H1 (cell line): Measurements from ENCODE around the gene RADX. TPM values are rescaled to one million over a fixed set of nuclear protein-coding genes. Genes with fewer than 3 reads are reported as not detected.

Experiments used
- CTCF ChIA-PET: fragments of 300-600 bp; sonication (Branson Sonifier 250); formaldehyde crosslinking; loops from one replicate; lab custom pipeline; 2021; ENCODE audit not compliant: partially characterized antibody; lab: Charles Lee
- POLR2A ChIA-PET: fragments of 300-600 bp; sonication (Branson Sonifier 250); formaldehyde crosslinking; loops from one replicate; lab custom pipeline; 2021; ENCODE audit warnings: inconsistent platforms; ENCODE audit not compliant: partially characterized antibody; lab: Charles Lee
- DNase-seq, 2 experiments: peaks; one replicate each; pipeline versions ENCODE4 v3.0.0 to v3.0.0-alpha.2; 2010 to 2022; ENCODE audit warnings: low spot score in 2 of 2, low read depth in 1 of 2, mixed read lengths in 1 of 2
- FAIRE-seq: peaks from 2 replicates; lab custom pipeline; 2011; peaks lifted over from hg19 to GRCh38; lab: Jason Lieb, UNC
- H2AFZ ChIP-seq: 2 replicates; pipeline ENCODE4 v1.8.1; 2012; ENCODE audit warnings: low read length, inconsistent platforms
- H2AK5ac ChIP-seq: 2 replicates; pipeline ENCODE4 v1.6.1; 2013; ENCODE audit warnings: low read depth, low read length
- H2BK120ac ChIP-seq: replicated peaks from 2 replicates; pipeline ENCODE3; 2013; ENCODE audit warnings: low read depth, low read length, inconsistent platforms
- H2BK12ac ChIP-seq: 2 replicates; pipeline ENCODE4 v1.6.1; 2013; ENCODE audit warnings: low read depth, low read length
- H2BK15ac ChIP-seq: 2 replicates; pipeline ENCODE4 v1.6.1; 2013; ENCODE audit warnings: low read length
- H2BK20ac ChIP-seq: 2 replicates; pipeline ENCODE4 v1.6.1; 2013; ENCODE audit warnings: low read length
- H2BK5ac ChIP-seq: 2 replicates; pipeline ENCODE4 v1.6.1; 2013; ENCODE audit warnings: low read depth, low read length
- H3K14ac ChIP-seq: 2 replicates; pipeline ENCODE4 v1.6.1; 2013; ENCODE audit warnings: inconsistent platforms; ENCODE audit not compliant: insufficient read length
- H3K18ac ChIP-seq: 2 replicates; pipeline ENCODE4 v1.6.1; 2013; ENCODE audit warnings: low read length; ENCODE audit errors: extremely low read depth
- H3K23ac ChIP-seq: 2 replicates; pipeline ENCODE4 v1.6.1; 2013; ENCODE audit warnings: inconsistent platforms; ENCODE audit not compliant: insufficient read length
- H3K23me2 ChIP-seq: 2 replicates; pipeline ENCODE4 v1.6.1; 2013; ENCODE audit warnings: low read depth, low read length
- H3K27ac ChIP-seq: 2 replicates; pipeline ENCODE4 v1.6.1; 2011; ENCODE audit warnings: low read depth, low read length, inconsistent platforms
- H3K27me3 ChIP-seq, 4 experiments: replicated peaks in 1 of 4; 1 replicate in 1 of 4; 2 replicates in 3 of 4; pipeline versions ENCODE4 v1.6.1 to v1.8.1; 2011 to 2013; ENCODE audit warnings: low read length in 3 of 4, mild to moderate bottlenecking in 3 of 4, inconsistent platforms in 2 of 4, mixed read lengths in 2 of 4, moderate library complexity in 1 of 4; ENCODE audit not compliant: control insufficient read depth in 3 of 4, insufficient read depth in 3 of 4; ENCODE audit errors: extremely low read depth in 1 of 4
- H3K36me3 ChIP-seq, 4 experiments: 2 replicates each; pipeline versions ENCODE4 v1.6.1 to v1.8.1; 2011 to 2013; ENCODE audit warnings: mild to moderate bottlenecking in 4 of 4, low read length in 3 of 4, moderate library complexity in 2 of 4, control low read depth in 1 of 4, inconsistent platforms in 1 of 4; ENCODE audit not compliant: insufficient read depth in 4 of 4, control insufficient read depth in 2 of 4
- H3K4ac ChIP-seq: replicated peaks from 2 replicates; pipeline ENCODE3; 2013; ENCODE audit warnings: low read length, low read depth, mixed read lengths, inconsistent platforms; ENCODE audit not compliant: insufficient read length
- H3K4me1 ChIP-seq, 4 experiments: replicated peaks in 1 of 4; 1 replicate in 1 of 4; 2 replicates in 3 of 4; pipeline versions ENCODE4 v1.6.1 to v1.8.1; 2011 to 2013; ENCODE audit warnings: low read length in 3 of 4, inconsistent platforms in 2 of 4, mixed read lengths in 1 of 4; ENCODE audit not compliant: insufficient read depth in 4 of 4, control insufficient read depth in 3 of 4
- H3K4me2 ChIP-seq, 2 experiments: 2 replicates each; pipeline versions ENCODE4 v1.6.1 to v1.8.1; 2011 to 2013; ENCODE audit warnings: low read depth in 2 of 2, low read length in 2 of 2, control low read depth in 1 of 2, inconsistent platforms in 1 of 2, mild to moderate bottlenecking in 1 of 2; ENCODE audit not compliant: insufficient read depth in 1 of 2
- H3K4me3 ChIP-seq, 4 experiments: fragments of 200-600, 300-600 bp in 1 of 4; sonication (generic), shearing (Covaris generic), sonication (Bioruptor Twin) in 1 of 4; 2 replicates each; pipeline versions ENCODE4 v1.5.1 to v1.8.1; 2011 to 2016; ENCODE audit warnings: low read length in 4 of 4, low read depth in 3 of 4, control low read depth in 2 of 4, inconsistent platforms in 2 of 4, mild to moderate bottlenecking in 2 of 4, mixed read lengths in 1 of 4, moderate library complexity in 1 of 4; ENCODE audit not compliant: insufficient read depth in 2 of 4; ENCODE audit errors: extremely low read depth in 1 of 4
- H3K56ac ChIP-seq: replicated peaks from 2 replicates; pipeline ENCODE3; 2013; ENCODE audit warnings: low read depth, mild to moderate bottlenecking, mixed read lengths, low read length, inconsistent platforms; ENCODE audit not compliant: insufficient read length
- H3K79me1 ChIP-seq: 2 replicates; pipeline ENCODE4 v1.6.1; 2013; ENCODE audit warnings: low read depth, low read length, control low read depth
- H3K79me2 ChIP-seq, 2 experiments: 2 replicates each; pipeline versions ENCODE4 v1.6.1 to v1.8.1; 2012 to 2013; ENCODE audit warnings: low read length in 2 of 2, mild to moderate bottlenecking in 2 of 2, inconsistent platforms in 1 of 2; ENCODE audit not compliant: insufficient read depth in 2 of 2, control insufficient read depth in 1 of 2
- H3K9ac ChIP-seq, 4 experiments: replicated peaks in 1 of 4; 1 replicate in 1 of 4; 2 replicates in 3 of 4; pipeline versions ENCODE4 v1.6.1 to v1.8.1; 2011 to 2013; ENCODE audit warnings: low read depth in 3 of 4, low read length in 3 of 4, control low read depth in 2 of 4, mild to moderate bottlenecking in 2 of 4, moderate library complexity in 2 of 4, inconsistent platforms in 1 of 4; ENCODE audit errors: extremely low read depth in 1 of 4
- H3K9me3 ChIP-seq, 2 experiments: 2 replicates each; pipeline versions ENCODE4 v1.6.1 to v1.8.1; 2012 to 2013; ENCODE audit warnings: mild to moderate bottlenecking in 2 of 2, moderate library complexity in 2 of 2, control low read depth in 1 of 2, inconsistent platforms in 1 of 2, low read depth in 1 of 2, low read length in 1 of 2, mixed read lengths in 1 of 2; ENCODE audit not compliant: insufficient read depth in 2 of 2
- H4K20me1 ChIP-seq, 2 experiments: replicated peaks in 1 of 2; 2 replicates each; pipeline versions ENCODE3 to v1.8.1; 2011 to 2013; ENCODE audit warnings: inconsistent platforms in 2 of 2, low read length in 2 of 2, mild to moderate bottlenecking in 1 of 2; ENCODE audit not compliant: insufficient read depth in 2 of 2, control insufficient read depth in 1 of 2
- H4K5ac ChIP-seq: 2 replicates; pipeline ENCODE4 v1.6.1; 2013; ENCODE audit warnings: low read length, low read depth, mixed read lengths, inconsistent platforms; ENCODE audit not compliant: insufficient read length
- H4K8ac ChIP-seq: 2 replicates; pipeline ENCODE4 v1.8.0; 2013; ENCODE audit warnings: mild to moderate bottlenecking, moderate library complexity, low read length, inconsistent platforms; ENCODE audit not compliant: insufficient read depth; ENCODE audit errors: extremely low read depth
- H4K91ac ChIP-seq: replicated peaks from 2 replicates; pipeline ENCODE3; 2013; ENCODE audit warnings: low read length, mixed read lengths, inconsistent platforms; ENCODE audit not compliant: insufficient read length
- BACH1 ChIP-seq: IDR thresholded peaks from 2 replicates; pipeline ENCODE4 v1.6.1; 2012; ENCODE audit warnings: low read length, improper control_type of control experiment
- BRCA1 ChIP-seq: IDR thresholded peaks from 2 replicates; pipeline ENCODE4 v1.6.1; 2012; ENCODE audit warnings: low read depth, low read length, improper control_type of control experiment
- CBX5 ChIP-seq: fragments of 300-800, 300-1000 bp; sonication (generic); IDR thresholded peaks from 2 replicates; pipeline ENCODE4 v1.7.1; 2016; ENCODE audit warnings: antibody characterized with exemption, low read length, low read depth
- CEBPB ChIP-seq: IDR thresholded peaks from 2 replicates; pipeline ENCODE4 v1.6.1; 2012; ENCODE audit warnings: low read depth, low read length
- KDM1A ChIP-seq: fragments of 200-600, 300-600 bp; sonication (generic); IDR thresholded peaks from 2 replicates; pipeline ENCODE4 v1.7.1; 2016; ENCODE audit warnings: mild to moderate bottlenecking, low read length, borderline replicate concordance
- KDM5A ChIP-seq: fragments of 200-600 bp; IDR thresholded peaks from 2 replicates; pipeline ENCODE4 v1.7.1; 2012; ENCODE audit warnings: mild to moderate bottlenecking, low read length, inconsistent platforms, mixed read lengths
- RFX5 ChIP-seq: IDR thresholded peaks from 2 replicates; pipeline ENCODE4 v1.6.1; 2011; ENCODE audit warnings: low read depth, low read length, improper control_type of control experiment, borderline replicate concordance
- RXRA ChIP-seq: IDR thresholded peaks from 2 replicates; pipeline ENCODE4 v1.6.1; 2011; ENCODE audit warnings: low read depth, mild to moderate bottlenecking, low read length, moderate library complexity; ENCODE audit not compliant: insufficient read depth
- SAP30 ChIP-seq: fragments of 300-600 bp; sonication (generic); IDR thresholded peaks from 2 replicates; pipeline ENCODE4 v1.7.1; 2012; ENCODE audit warnings: low read length, moderate library complexity, mild to moderate bottlenecking, inconsistent platforms; ENCODE audit not compliant: insufficient read depth, insufficient replicate concordance
- SIX5 ChIP-seq: IDR thresholded peaks from 2 replicates; pipeline ENCODE4 v1.6.1; 2011; ENCODE audit warnings: mild to moderate bottlenecking, low read depth, low read length
- TBP ChIP-seq: IDR thresholded peaks from 2 replicates; pipeline ENCODE4 v1.6.1; 2011; ENCODE audit warnings: low read depth, low read length, improper control_type of control experiment
- YY1 ChIP-seq: IDR thresholded peaks from 2 replicates; pipeline ENCODE4 v1.6.1; 2011; ENCODE audit warnings: low read depth, mild to moderate bottlenecking, low read length
- ZNF274 ChIP-seq: IDR thresholded peaks from 2 replicates; pipeline ENCODE4 v1.7.0; 2012; ENCODE audit warnings: low read length, borderline replicate concordance; ENCODE audit errors: extremely low read depth
- WGBS, 2 experiments: shearing (Covaris generic) in 1 of 2; methylation state at CpG; one replicate each; pipeline versions ENCODE4 v1.1.6 to v1.1.7; 2013 to 2015; ENCODE audit warnings: low lambda C conversion rate in 2 of 2, mixed read lengths in 2 of 2, inconsistent platforms in 1 of 2, low coverage in 1 of 2, missing lambda C conversion rate in 1 of 2; ENCODE audit not compliant: insufficient replicate concordance in 2 of 2, insufficient coverage in 1 of 2, insufficient read length in 1 of 2; ENCODE audit errors: extremely low coverage in 1 of 2, missing lambda C conversion rate in 1 of 2; 5-methylcytosine and 5-hydroxymethylcytosine counted together
- polyA plus RNA-seq, 7 experiments: library from polyadenylated mRNA; depleted of rRNA in 3 of 7; stranded (reverse) in 5 of 7; unstranded in 2 of 7; fragments of >200 nt in 5 of 7; fragments of 200-250 nt in 2 of 7; gene quantifications; 1 replicate in 5 of 7; 2 replicates in 1 of 7; 4 replicates in 1 of 7; pipeline versions ENCODE4 v1.2.1 to v1.2.3, GENCODE V29; 2011 to 2013; ENCODE audit warnings: missing spikeins in 2 of 7, mixed read lengths in 2 of 7
- total RNA-seq: library from RNA; stranded (reverse); fragmentation: NEBNext Ultra II Directional; extraction: Animal tissue kit (Norgen Biotek cat#: 25700); gene quantifications from 2 replicates; pipeline ENCODE4 v1.2.1, GENCODE V29; 2021

The RADX gene
- total and polyA plus RNA-seq, 2 of the 8 experiments (the other 6 are each of a cell fraction or from before 2014, with no cell fraction given): 1.7 to 4.5 TPM

DNA sequence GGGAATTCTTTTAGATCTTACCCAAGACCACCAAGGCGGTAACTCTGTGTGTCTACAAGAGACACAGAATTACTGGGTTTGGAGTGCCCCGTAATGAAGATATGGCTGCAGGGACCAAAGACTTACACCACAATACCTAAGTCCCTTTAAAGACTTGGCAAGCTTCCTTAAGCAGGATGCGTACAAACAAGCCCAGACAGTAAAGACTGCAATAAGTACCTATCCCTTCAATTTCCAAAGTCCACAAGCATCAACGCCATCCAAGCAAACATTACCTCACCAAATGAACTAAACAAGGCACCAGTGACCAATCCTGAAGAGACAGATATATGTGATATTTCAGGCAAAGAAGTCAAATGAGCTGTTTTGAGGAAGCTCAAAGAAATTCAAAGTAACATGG lies 72.4 kb downstream of the RADX start:
- WGBS, 2 experiments: 87% methylated on average over 4 of the region's 4 CpGs; no CpG with 5 or more reads in 1 of the 2 experiments
- H3K56ac ChIP-seq: no peak overlapping the region
- no peak overlapping the region for H3K4me2 ChIP-seq
- no peak overlapping the region for H3K4me3 ChIP-seq
- no peak for FAIRE-seq
- no peak overlapping the region for H2BK12ac ChIP-seq
- H3K4me1 ChIP-seq: no peaks in the 10 kb centered on the region
- no peaks in the 10 kb centered on the region for H3K79me1 ChIP-seq
- TF ChIP-seq KDM5A (no peak), CEBPB (no peak), BRCA1 (no peak), KDM1A (no peak), SAP30 (no peak), SIX5 (no peak), TBP (no peak), RFX5 (no peak), BACH1 (no peak), RXRA (no peak), ZNF274 (no peak), YY1 (no peak), CBX5 (no peak)
- no peak overlapping the region for H2AFZ ChIP-seq
- H3K27ac ChIP-seq: no peak overlapping the region
- no peaks in the 10 kb centered on the region for H3K9me3 ChIP-seq
- H3K23ac ChIP-seq: no peak overlapping the region
- H3K18ac ChIP-seq: no peak overlapping the region
- no peaks in the 10 kb centered on the region for H3K23me2 ChIP-seq
- DNase-seq: no peak
- H4K20me1 ChIP-seq: no peaks in the 10 kb centered on the region
- ChIA-PET CTCF (interaction anchor here (1.2 kb wide), 1 partner anchor 68 kb away, joined by 3 read pairs; no protein-coding TSS in a partner anchor), POLR2A (no interaction called here)
- H2BK15ac ChIP-seq: no peak overlapping the region
- H2BK120ac ChIP-seq: no peak overlapping the region
- no peak overlapping the region for H2BK20ac ChIP-seq
- no peak overlapping the region for H4K8ac ChIP-seq
- no peak overlapping the region for H2AK5ac ChIP-seq
- H4K91ac ChIP-seq: no peak overlapping the region
- no peak overlapping the region for H3K14ac ChIP-seq
- no peaks in the 10 kb centered on the region for H3K27me3 ChIP-seq
- H3K79me2 ChIP-seq: no peaks in the 10 kb centered on the region
- H4K5ac ChIP-seq: no peak overlapping the region
- H2BK5ac ChIP-seq: no peak overlapping the region
- no peaks in the 10 kb centered on the region for H3K36me3 ChIP-seq
- H3K9ac ChIP-seq: no peak overlapping the region
- H3K4ac ChIP-seq: no peak overlapping the region
